ENCODE measurements around the gene BRD7.
"Not testable (repeated sequence)": the region's sequence is repeated elsewhere in the genome, so short reads cannot be mapped to it uniquely, and the experiment has no call there.

DNA sequence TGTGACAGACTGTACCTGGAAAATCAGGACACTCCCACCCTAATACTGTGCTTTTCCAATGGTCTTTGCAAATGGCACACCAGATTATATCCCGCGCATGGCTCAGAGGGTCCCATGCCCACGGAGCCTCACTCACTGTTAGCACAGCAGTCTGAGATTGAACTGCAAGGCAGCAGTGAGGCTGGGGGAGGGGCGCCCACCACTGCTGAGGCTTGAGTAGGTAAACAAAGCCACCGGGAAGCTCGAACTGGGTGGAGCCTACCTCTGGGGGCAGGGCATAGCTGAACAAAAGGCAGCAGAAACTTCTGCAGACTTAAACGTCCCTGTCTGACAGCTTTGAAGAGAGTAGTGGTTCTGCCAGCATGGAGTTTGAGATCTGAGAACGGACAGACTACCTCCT, 25.2 kb downstream of the BRD7 start:
- TF ChIP-seq, protein P1, sequence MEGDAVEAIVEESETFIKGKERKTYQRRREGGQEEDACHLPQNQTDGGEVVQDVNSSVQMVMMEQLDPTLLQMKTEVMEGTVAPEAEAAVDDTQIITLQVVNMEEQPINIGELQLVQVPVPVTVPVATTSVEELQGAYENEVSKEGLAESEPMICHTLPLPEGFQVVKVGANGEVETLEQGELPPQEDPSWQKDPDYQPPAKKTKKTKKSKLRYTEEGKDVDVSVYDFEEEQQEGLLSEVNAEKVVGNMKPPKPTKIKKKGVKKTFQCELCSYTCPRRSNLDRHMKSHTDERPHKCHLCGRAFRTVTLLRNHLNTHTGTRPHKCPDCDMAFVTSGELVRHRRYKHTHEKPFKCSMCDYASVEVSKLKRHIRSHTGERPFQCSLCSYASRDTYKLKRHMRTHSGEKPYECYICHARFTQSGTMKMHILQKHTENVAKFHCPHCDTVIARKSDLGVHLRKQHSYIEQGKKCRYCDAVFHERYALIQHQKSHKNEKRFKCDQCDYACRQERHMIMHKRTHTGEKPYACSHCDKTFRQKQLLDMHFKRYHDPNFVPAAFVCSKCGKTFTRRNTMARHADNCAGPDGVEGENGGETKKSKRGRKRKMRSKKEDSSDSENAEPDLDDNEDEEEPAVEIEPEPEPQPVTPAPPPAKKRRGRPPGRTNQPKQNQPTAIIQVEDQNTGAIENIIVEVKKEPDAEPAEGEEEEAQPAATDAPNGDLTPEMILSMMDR (IDR thresholded peaks at IDR 0.05): not testable (repeated sequence)
- TF ChIP-seq POLR2A (IDR thresholded peaks at IDR 0.05): not testable (repeated sequence)

Measured in sigmoid colon (tissue), 3 donors.